DND-41 (cell line): ENCODE results near the gene KLK2.

Experiments used
- CTCF ChIP-seq: IDR thresholded peaks from 2 replicates; pipeline ENCODE4 v1.5.1; 2012; ENCODE audit warnings: borderline replicate concordance, low read length, moderate library complexity, mild to moderate bottlenecking; ENCODE audit not compliant: poor library complexity, severe bottlenecking; ENCODE audit errors: extremely low read depth
- EZH2 ChIP-seq: IDR thresholded peaks from 3 replicates; pipeline ENCODE4 v1.6.1; 2012; ENCODE audit warnings: borderline replicate concordance, low read depth, mild to moderate bottlenecking, moderate library complexity, low read length, inconsistent platforms; ENCODE audit not compliant: severe bottlenecking

GRCh38 chr19:50832666-50833065 is 40.6 kb upstream of the KLK2 start:
- TF ChIP-seq CTCF = no peak
- no peak for TF ChIP-seq EZH2
